Hepatocyte (in vitro differentiated cells): ENCODE results near the gene BCL2L1.

Source experiments
- CTCF ChIP-seq: fragments of 200-600 bp; sonication (generic); IDR thresholded peaks from 2 replicates; pipeline ENCODE4 v1.5.1; 2016; ENCODE audit warnings: antibody characterized with exemption, mild to moderate bottlenecking; ENCODE audit not compliant: poor library complexity
- EZH2phosphoT487 ChIP-seq: fragments of 200-600 bp; sonication (generic); IDR thresholded peaks from one replicate; pipeline ENCODE4 v1.6.1; 2018; ENCODE audit warnings: antibody characterized with exemption, mild to moderate bottlenecking, low read depth, moderate library complexity; ENCODE audit not compliant: unreplicated experiment, severe bottlenecking

GRCh38 chr20:31691646-31692275 lies 30.9 kb downstream of the BCL2L1 start:
- no peak for TF ChIP-seq EZH2phosphoT487
- TF ChIP-seq CTCF: no peak
